ENCODE measurements around the gene PIAS3.
A peak's percentile ranks its signal among the peaks of the same experiment; 100 is the strongest.

Gene PIAS3

DNA sequence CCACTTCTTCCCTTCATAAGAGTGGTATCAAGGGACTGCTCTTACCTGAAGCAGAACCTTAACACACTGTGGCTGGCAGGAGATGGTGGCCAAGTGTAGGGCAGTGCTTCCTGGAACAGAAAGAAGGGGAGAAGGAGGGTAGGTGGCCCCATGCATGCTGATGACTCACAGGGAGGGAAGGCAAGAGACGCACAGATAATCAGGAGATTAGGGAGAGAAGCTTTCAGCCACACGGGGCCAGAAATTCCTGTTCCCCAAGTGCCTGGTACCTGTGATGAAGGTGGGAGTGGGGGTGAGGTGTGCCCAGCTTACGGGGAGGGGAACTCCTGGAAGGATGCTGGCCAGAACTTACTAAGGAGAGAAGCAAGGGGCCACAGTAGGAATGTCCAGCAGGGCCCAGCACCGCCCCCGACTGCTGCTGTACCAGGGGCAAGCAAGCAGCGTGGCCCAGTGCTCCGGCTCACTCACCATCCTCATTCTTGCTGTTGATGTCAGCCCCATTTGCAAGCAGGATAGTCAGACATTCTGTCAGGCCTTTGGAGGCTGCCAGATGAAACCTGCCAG lies 19.1 kb upstream of the PIAS3 start:
- Histone ChIP-seq H4K20me1 (no peaks in the 10 kb centered on the region), H3K4me2 (no peak overlapping the region), H3K4me1 (peaks cover 2% of the 10 kb centered on the region; the same call in 1 of the 2 replicates), H3K9ac (no peak overlapping the region), H3K9me3 (no peaks in the 10 kb centered on the region), H3K27ac (no peak overlapping the region), H3K27me3 (peaks cover 9% of the 10 kb centered on the region; the same call in 1 of the 2 replicates), H3K4me3 (no peak overlapping the region), H3K36me3 (no peaks in the 10 kb centered on the region)
- TF ChIP-seq Cebpa-rat (IDR thresholded peaks at IDR 0.05), result no peak

DNA sequence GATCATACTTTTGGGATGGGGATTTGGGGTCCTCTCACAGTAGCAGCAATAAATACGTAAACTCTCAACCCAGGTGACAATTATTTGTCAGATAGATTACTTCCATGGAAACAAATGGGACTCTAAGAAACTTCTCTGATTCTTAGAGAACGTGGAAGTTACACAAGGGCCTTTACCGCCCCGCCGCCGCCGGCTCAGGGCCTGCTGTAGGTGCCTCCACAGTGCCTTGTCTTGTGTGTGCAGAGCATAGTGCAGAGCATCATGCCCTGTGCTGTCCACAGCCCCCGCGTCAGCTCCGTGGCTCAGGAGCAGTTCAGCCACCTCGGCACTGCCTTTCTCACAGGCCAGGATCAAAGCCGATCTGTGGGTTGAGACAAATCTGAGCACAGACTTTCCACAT lies 15.8 kb upstream of the PIAS3 start:
- no peak for TF ChIP-seq Cebpa-rat (IDR thresholded peaks at IDR 0.05)
- H3K4me1 ChIP-seq, result peaks cover 21% of the 10 kb centered on the region
- H3K9me3 ChIP-seq, result no peaks in the 10 kb centered on the region
- H3K9ac ChIP-seq, result no peak overlapping the region
- peaks cover 28% of the 10 kb centered on the region for H3K27me3 ChIP-seq
- no peaks in the 10 kb centered on the region for H3K36me3 ChIP-seq
- H3K4me3 ChIP-seq, result no peak overlapping the region
- H3K27ac ChIP-seq, result no peak overlapping the region
- H4K20me1 ChIP-seq, result no peaks in the 10 kb centered on the region
- no peak overlapping the region for H3K4me2 ChIP-seq

DNA sequence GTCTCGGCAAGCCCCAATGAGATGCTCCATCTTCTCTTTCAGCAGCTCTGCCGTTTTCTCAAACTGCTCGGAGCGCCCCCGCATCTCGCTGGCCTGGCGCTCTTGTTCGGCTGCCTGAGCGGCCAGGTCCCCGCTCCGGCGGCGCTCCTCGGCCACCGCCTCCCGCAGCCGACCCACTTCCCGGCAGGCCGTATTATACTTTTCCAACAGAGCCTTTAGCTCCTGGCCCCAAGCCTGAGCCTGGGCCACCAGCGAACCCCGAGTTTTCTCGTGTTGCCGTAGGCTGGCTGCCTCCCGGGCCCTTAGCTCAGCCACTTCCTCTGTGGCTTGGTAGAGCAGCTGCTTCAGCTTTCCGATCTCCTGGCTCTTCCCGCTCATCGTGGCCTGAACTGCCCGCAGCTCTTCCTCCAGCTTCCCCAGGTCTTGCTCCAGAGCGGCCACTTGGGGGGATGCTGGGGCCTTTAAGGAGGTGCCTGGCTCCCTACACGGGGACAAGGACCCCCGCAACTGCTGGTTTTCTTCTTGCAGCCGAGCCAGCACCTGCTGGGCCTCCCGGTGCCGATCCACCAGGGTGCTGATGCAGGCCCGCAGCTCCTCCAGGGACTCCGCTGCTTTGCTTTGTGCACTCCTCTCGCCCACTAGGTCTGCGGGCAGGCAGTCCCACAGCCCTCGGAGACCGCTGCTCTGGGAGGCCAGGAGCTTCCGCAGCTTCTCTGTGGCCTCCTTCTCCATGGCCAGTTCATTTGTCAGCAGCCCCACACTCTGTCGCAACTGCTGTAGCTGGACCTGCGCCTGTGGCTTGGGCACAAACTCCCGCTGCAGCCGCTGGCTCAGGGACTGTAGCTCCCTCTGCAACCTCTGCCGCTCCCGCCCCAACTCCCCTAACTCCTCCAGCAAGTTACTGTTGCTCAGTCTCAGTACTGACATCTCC lies 13.4 kb upstream of the PIAS3 start:
- no peak for TF ChIP-seq Cebpa-rat (IDR thresholded peaks at IDR 0.05)
- Histone ChIP-seq H3K4me2 (peak overlapping the region; percentile 95), H4K20me1 (no peaks in the 10 kb centered on the region), H3K36me3 (no peaks in the 10 kb centered on the region), H3K27me3 (peaks cover 28% of the 10 kb centered on the region), H3K4me3 (peak overlapping the region; percentile 58), H3K27ac (peak overlapping the region; percentile 63), H3K9ac (peak overlapping the region; percentile 74), H3K9me3 (no peaks in the 10 kb centered on the region), H3K4me1 (peaks cover 21% of the 10 kb centered on the region)

DNA sequence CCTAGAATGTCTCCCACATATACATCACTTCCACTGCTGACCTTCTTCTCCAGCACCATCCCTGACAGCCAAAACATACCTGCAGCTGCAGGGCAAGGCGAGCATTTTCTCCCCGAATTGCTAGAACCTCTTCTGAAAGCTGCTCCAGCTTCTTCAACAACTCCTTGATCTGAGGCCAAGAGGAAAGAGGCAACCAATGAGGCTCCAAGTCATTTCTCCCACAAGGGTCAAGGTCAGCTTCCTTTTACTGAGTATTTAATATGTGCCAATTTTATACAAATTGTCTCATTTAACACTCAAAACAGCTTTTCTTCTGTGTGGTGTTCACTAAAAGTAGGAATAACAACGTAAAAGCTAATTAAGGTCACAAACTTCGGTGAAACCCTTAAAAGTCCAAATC lies 9.4 kb upstream of the PIAS3 start:
- H3K36me3 ChIP-seq, result no peaks in the 10 kb centered on the region
- H3K4me2 ChIP-seq, result no peak overlapping the region
- H3K4me3 ChIP-seq, result no peak overlapping the region
- H3K9ac ChIP-seq, result no peak overlapping the region
- peaks cover 21% of the 10 kb centered on the region for H3K4me1 ChIP-seq
- H3K27ac ChIP-seq, result no peak overlapping the region
- TF ChIP-seq Cebpa-rat (IDR thresholded peaks at IDR 0.05), result no peak
- peaks cover 21% of the 10 kb centered on the region for H3K27me3 ChIP-seq
- no peaks in the 10 kb centered on the region for H3K9me3 ChIP-seq
- H4K20me1 ChIP-seq, result no peaks in the 10 kb centered on the region

DNA sequence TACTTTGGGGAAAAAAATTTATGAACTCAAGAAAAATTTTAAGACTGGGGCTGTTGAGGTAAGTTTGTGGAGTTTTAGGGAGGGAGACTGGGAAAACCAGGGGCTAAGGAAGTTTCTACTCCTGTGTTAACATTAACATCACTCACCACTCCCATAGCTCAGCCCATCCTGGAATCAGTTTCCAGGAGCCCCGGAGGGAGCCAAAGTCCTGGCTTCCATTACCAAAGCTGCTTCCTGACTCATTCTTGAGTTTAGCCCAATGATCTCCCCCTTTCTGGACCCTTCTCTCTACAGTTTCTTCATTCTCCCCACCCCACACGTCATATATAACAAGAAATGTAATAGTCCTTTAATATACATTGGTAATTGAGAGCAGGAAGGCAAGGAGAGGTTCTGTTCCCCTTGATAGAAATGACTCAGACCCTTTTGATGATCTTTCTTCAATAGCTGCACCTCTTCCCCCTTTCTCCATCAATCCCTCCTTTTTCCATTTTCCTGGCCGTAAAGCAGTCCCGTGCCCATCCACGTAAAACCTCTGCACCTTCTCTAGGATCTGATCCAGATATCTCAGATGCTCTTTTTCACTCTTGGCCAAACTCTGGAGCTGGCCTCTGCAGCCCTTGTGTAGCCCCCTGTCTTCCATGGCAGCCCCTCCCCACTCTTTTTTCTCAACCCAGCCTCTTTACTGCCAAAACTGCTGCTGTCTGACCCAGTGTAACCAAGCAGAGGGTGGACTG lies 4.6 kb upstream of the PIAS3 start:
- Histone ChIP-seq H3K4me1 (peaks cover 15% of the 10 kb centered on the region), H3K9ac (no peak overlapping the region), H3K9me3 (no peaks in the 10 kb centered on the region), H3K4me3 (no peak overlapping the region), H3K27ac (no peak overlapping the region), H3K36me3 (no peaks in the 10 kb centered on the region), H3K4me2 (no peak overlapping the region), H4K20me1 (no peaks in the 10 kb centered on the region), H3K27me3 (no peaks in the 10 kb centered on the region)
- no peak for TF ChIP-seq Cebpa-rat (IDR thresholded peaks at IDR 0.05)

DNA sequence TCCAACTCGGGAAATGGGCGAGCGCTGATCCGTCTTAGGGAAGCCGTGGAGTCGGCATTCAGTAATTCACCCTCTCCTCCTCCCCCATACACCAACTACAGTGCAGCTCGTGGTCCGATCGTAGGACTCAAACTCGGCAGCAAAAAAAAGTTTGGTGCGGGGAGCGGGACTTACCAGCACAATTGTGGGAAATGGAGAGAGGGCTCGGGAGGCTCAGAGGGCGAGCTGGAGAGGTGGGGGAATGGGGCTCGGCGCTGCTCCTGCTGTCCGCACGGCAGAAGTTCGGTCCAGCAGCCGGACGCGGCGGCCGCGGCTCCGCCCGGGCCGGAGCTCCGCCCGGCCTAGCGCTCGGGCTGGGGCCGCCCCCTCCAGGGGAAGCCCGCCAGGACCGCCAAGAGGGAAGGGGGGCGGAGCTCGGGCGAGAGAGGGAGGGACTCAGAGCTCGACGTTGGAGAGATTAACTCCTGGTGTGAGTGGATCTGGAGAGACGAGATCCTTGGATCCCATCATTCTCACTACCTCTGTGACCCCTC lies 676 bp upstream of the PIAS3 start:
- H3K27ac ChIP-seq, result peak overlapping the region; percentile 80
- H3K9ac ChIP-seq, result peak overlapping the region; percentile 80
- peak overlapping the region; percentile 80 for H3K4me2 ChIP-seq
- H3K4me3 ChIP-seq, result peak overlapping the region; percentile 81
- no peaks in the 10 kb centered on the region for H4K20me1 ChIP-seq
- H3K9me3 ChIP-seq, result no peaks in the 10 kb centered on the region
- no peak for TF ChIP-seq Cebpa-rat (IDR thresholded peaks at IDR 0.05)
- peaks cover 24% of the 10 kb centered on the region for H3K36me3 ChIP-seq
- H3K4me1 ChIP-seq, result peaks cover 27% of the 10 kb centered on the region
- no peaks in the 10 kb centered on the region for H3K27me3 ChIP-seq

DNA sequence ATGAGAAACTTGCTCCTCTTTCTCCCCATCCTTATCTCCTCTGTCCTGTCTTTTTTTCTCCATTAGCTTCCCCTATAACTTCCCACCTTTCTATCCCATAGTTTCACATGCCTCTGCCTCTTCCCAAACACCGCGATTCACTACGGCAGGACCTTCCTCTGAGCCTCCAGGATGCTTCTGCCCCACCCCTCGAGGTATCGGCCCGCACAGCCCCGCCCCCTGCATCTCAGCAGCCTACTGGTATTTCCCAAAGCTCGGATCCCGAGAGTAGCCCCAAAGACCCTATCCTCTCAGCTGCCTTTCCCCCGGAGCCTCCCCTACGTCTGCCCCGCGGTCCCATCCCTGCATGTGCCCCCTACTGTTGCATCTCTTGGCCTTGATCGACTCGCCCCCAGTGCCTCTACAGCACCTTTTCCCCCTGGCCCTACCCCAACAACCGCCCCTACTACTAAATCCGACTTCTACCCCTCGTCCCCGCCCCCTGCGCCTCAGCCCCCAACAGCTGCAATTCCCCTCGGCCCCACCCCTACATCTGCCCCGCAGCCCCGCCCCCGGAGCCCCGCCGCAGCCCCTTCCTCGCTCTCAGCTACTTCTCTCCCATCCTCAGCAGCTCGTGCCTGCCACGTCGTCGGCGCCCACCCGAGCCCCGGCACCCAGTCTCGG lies 512 bp downstream of the PIAS3 start:
- Histone ChIP-seq H3K27ac (peak overlapping the region; percentile 80), H3K27me3 (no peaks in the 10 kb centered on the region), H3K9ac (peak overlapping the region; percentile 80), H3K4me1 (peaks cover 27% of the 10 kb centered on the region), H3K4me2 (peak overlapping the region; percentile 66), H3K9me3 (no peaks in the 10 kb centered on the region), H3K36me3 (peaks cover 36% of the 10 kb centered on the region), H4K20me1 (no peaks in the 10 kb centered on the region), H3K4me3 (peak overlapping the region; percentile 81)
- TF ChIP-seq Cebpa-rat (IDR thresholded peaks at IDR 0.05), result no peak

DNA sequence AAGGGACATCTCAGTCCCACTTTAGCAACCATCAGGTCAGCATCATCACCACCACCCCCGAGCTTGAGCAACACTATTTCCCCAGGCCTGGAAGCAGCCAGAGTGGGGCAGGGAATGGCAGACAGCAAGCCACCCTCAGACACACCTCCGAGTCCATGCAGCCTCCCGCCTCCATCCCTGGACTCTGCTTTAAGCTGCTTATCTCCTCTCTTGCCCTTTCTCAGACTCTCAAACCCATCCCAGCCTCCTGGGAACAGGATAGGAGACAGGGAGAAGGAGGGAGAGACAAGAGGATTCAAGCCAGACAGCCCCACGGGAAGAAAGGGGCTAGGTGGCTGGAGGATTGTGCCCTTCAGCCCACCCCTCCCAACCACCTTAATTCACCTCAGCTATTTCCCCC lies 1.7 kb downstream of the PIAS3 start:
- H3K4me2 ChIP-seq, result peak overlapping the region; percentile 66
- no peaks in the 10 kb centered on the region for H4K20me1 ChIP-seq
- no peaks in the 10 kb centered on the region for H3K9me3 ChIP-seq
- H3K27me3 ChIP-seq, result no peaks in the 10 kb centered on the region
- H3K4me1 ChIP-seq, result peaks cover 27% of the 10 kb centered on the region
- no peak overlapping the region for H3K9ac ChIP-seq
- H3K4me3 ChIP-seq, result no peak overlapping the region
- H3K27ac ChIP-seq, result no peak overlapping the region
- no peak for TF ChIP-seq Cebpa-rat (IDR thresholded peaks at IDR 0.05)
- H3K36me3 ChIP-seq, result peaks cover 48% of the 10 kb centered on the region

DNA sequence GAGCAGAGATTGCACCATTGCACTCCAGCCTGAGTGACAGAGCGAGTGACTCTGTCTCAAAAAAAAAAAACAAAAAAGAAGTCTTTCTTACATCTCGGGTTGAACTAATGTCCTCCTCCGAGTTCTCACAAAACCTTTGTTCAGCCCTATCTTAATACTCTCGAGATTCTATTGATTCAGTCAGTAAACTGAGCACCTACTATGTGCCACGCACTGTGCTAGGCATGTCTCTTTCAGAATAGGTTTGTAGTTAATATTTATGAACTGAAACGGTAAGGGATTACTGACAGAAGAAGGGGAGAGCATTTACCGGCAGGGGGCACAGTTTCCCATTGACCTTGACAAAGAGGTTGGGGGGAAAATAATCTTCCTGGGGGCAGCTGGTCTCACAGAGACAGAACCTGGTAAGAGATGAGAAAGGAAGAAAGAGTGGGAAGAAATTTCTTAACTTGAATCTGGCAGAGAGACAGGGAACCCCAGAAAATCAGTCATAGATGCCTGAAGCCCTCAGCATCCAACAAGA lies 3.4 kb downstream of the PIAS3 start:
- Histone ChIP-seq H3K4me3 (no peak overlapping the region), H3K9me3 (no peaks in the 10 kb centered on the region), H3K4me2 (no peak overlapping the region), H3K27me3 (no peaks in the 10 kb centered on the region), H3K9ac (no peak overlapping the region), H3K36me3 (peaks cover 65% of the 10 kb centered on the region), H3K4me1 (peaks cover 20% of the 10 kb centered on the region), H4K20me1 (no peaks in the 10 kb centered on the region), H3K27ac (no peak overlapping the region)
- no peak for TF ChIP-seq Cebpa-rat (IDR thresholded peaks at IDR 0.05)
